NT2/D1 (cell line): Measurements from ENCODE around the gene RAB40A.

Experiments
- DNase-seq: peaks from one replicate; pipeline ENCODE4 v3.0.0-alpha.2; 2011; ENCODE audit warnings: low read depth, low spot score
- H3K27me3 ChIP-seq: 2 replicates; pipeline ENCODE4 v1.6.0; 2011; ENCODE audit warnings: mild to moderate bottlenecking; ENCODE audit not compliant: insufficient read length, insufficient read depth
- H3K36me3 ChIP-seq: 2 replicates; pipeline ENCODE4 v1.6.1; 2011; ENCODE audit warnings: mild to moderate bottlenecking, low read length, mixed read lengths; ENCODE audit not compliant: insufficient read depth, insufficient read length
- H3K4me1 ChIP-seq: 2 replicates; pipeline ENCODE4 v1.5.1; 2011; ENCODE audit not compliant: insufficient read depth, insufficient read length
- H3K4me3 ChIP-seq: 2 replicates; pipeline ENCODE4 v1.5.1; 2011; ENCODE audit warnings: low read depth; ENCODE audit not compliant: insufficient read length
- H3K9ac ChIP-seq: 2 replicates; pipeline ENCODE4 v1.6.0; 2011; ENCODE audit warnings: low read depth; ENCODE audit not compliant: insufficient read length
- H3K9me3 ChIP-seq: 2 replicates; pipeline ENCODE4 v1.5.1; 2011; ENCODE audit warnings: mild to moderate bottlenecking, low read length; ENCODE audit not compliant: insufficient read depth
- SUZ12 ChIP-seq: IDR thresholded peaks from 2 replicates; pipeline ENCODE4 v1.6.1; 2011; ENCODE audit not compliant: insufficient read length, insufficient read depth; ENCODE audit errors: extremely low read depth
- YY1 ChIP-seq: IDR thresholded peaks from 2 replicates; pipeline ENCODE4 v1.6.1; 2011; ENCODE audit not compliant: insufficient read length, insufficient read depth
- ZNF274 ChIP-seq: IDR thresholded peaks from 2 replicates; pipeline ENCODE4 v1.6.1; 2011; ENCODE audit warnings: mild to moderate bottlenecking, low read depth, low read length

Gene RAB40A

DNA sequence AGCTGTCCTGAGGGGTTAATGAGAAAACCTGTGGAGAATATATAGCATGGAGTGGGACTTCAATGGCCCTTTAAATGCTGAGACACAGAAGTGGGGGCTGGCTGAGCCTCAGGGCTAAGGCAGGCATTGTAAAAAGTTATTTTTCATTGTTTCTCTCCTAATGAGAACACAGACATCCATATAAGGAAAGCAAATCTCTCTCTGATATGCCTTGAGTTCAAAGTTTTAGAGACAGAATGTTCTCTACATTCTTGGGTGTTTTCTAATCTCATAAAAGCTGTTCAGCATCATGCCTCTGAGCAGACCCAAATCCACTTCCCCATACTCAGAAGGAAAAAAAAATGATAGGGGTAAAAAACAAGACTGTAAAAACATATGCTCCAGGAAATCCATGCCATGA is 16.8 kb upstream of the RAB40A start:
- no peaks in the 10 kb centered on the region for H3K36me3 ChIP-seq
- H3K4me3 ChIP-seq = no peak overlapping the region
- TF ChIP-seq ZNF274 = no peak
- no peak for TF ChIP-seq SUZ12
- TF ChIP-seq YY1 = no peak
- H3K4me1 ChIP-seq = no peaks in the 10 kb centered on the region
- H3K9me3 ChIP-seq = no peaks in the 10 kb centered on the region
- no peak overlapping the region for H3K9ac ChIP-seq
- H3K27me3 ChIP-seq = no peaks in the 10 kb centered on the region
- DNase-seq = no peak

- Histone ChIP-seq H3K9ac (no peak overlapping the region), H3K9me3 (no peaks in the 10 kb centered on the region), H3K27me3 (no peaks in the 10 kb centered on the region), H3K4me3 (no peak overlapping the region), H3K4me1 (no peaks in the 10 kb centered on the region), H3K36me3 (no peaks in the 10 kb centered on the region)
- DNase-seq = no peak
- no peak for TF ChIP-seq ZNF274
- no peak for TF ChIP-seq SUZ12
- TF ChIP-seq YY1 = no peak
Measured at GRCh38 chrX:103535206-103535605, 15.9 kb upstream of the RAB40A start.

DNA sequence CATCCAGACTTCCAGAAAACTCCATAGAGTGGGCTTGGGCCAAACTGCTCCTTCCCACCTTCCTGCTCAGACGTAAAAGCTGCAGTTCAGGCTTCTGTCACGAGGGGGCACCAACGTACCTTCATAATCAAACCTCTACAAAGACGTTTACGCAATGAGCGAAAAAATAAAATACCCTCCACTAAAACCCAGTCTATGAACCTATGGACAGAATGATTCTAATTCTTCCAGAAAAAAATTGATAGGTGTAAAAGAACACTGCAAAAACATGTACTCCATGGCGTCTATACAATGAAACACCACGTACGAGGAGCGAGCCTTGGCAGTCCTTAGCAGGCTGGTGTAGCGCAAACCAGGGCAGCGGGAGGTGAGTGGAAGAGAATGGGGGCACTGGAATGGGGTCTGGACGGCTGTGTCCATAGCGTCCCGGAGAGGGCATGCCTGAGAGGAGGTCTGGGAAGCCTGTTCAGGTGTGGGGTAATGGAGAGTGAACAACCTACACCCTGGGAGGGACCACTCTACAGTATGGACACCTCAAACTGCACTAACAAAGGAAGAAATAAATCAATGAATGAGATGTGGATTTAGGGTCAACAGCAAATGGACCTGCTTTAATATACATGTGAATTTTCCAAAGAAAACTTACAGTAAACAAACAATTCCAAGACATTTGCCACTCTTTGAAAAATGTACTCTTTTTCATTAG is 14.4 kb upstream of the RAB40A start:
- no peaks in the 10 kb centered on the region for H3K27me3 ChIP-seq
- H3K4me1 ChIP-seq = no peaks in the 10 kb centered on the region
- no peaks in the 10 kb centered on the region for H3K36me3 ChIP-seq
- peak; percentile 57 for DNase-seq
- H3K9ac ChIP-seq = peak overlapping the region; percentile 36
- no peak for TF ChIP-seq ZNF274
- TF ChIP-seq YY1 = no peak
- no peak for TF ChIP-seq SUZ12
- H3K9me3 ChIP-seq = no peaks in the 10 kb centered on the region
- H3K4me3 ChIP-seq = no peak overlapping the region

DNA sequence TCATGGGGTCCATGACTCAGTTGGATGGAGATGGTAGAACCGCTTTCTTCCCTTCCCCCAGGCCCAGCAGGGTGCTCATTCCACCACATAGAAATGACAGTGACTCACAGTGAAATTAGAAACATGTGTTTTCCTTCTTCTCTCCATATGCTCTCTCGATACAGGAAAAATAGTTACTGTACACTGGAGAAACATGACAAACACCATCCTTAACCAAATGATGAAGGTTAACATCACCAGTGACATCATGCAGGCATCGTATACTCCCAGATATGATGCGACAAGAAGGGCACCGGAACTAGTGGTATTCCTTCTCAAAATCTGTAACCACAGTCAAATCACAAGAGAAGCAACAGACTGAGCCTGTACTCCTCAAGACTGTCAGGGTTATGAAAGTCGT is 11.7 kb upstream of the RAB40A start:
- Histone ChIP-seq H3K4me1 (no peaks in the 10 kb centered on the region), H3K9me3 (no peaks in the 10 kb centered on the region), H3K9ac (no peak overlapping the region), H3K36me3 (no peaks in the 10 kb centered on the region), H3K4me3 (no peak overlapping the region), H3K27me3 (no peaks in the 10 kb centered on the region)
- DNase-seq = no peak
- no peak for TF ChIP-seq SUZ12
- TF ChIP-seq YY1 = no peak
- no peak for TF ChIP-seq ZNF274

GRCh38 chrX:103530545-103530944 is 11.3 kb upstream of the RAB40A start:
- no peaks in the 10 kb centered on the region for H3K36me3 ChIP-seq
- no peak overlapping the region for H3K4me3 ChIP-seq
- no peaks in the 10 kb centered on the region for H3K27me3 ChIP-seq
- no peak for DNase-seq
- TF ChIP-seq ZNF274 (no peak), YY1 (no peak), SUZ12 (no peak)
- H3K4me1 ChIP-seq = no peaks in the 10 kb centered on the region
- no peak overlapping the region for H3K9ac ChIP-seq
- H3K9me3 ChIP-seq = no peaks in the 10 kb centered on the region

GRCh38 chrX:103529550-103529949 is 10.3 kb upstream of the RAB40A start:
- TF ChIP-seq ZNF274 (no peak), SUZ12 (no peak), YY1 (no peak)
- H3K9me3 ChIP-seq = no peaks in the 10 kb centered on the region
- no peaks in the 10 kb centered on the region for H3K27me3 ChIP-seq
- no peak for DNase-seq
- H3K9ac ChIP-seq = no peak overlapping the region
- no peaks in the 10 kb centered on the region for H3K36me3 ChIP-seq
- no peak overlapping the region for H3K4me3 ChIP-seq
- no peaks in the 10 kb centered on the region for H3K4me1 ChIP-seq

DNA sequence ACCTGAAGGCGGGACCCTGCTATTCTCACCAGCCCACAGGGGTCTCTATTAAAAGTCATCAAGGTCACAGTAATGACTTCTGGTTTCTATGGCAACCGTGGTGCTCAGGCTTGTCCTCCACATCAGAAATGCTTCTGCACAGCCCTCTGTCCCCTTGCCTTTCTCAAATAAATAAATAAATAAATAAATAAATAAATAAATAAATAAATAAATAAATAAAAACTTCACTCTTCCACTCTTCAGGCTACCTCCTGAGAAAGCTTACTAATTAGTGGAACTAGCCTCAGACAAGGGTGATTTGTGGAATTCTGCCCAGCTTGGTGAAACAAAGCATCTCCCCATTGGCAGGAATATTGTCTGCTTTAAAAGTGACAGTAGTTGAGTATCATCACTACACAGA is 5.5 kb upstream of the RAB40A start:
- Histone ChIP-seq H3K4me3 (no peak overlapping the region), H3K9ac (no peak overlapping the region), H3K4me1 (no peaks in the 10 kb centered on the region), H3K9me3 (no peaks in the 10 kb centered on the region), H3K36me3 (no peaks in the 10 kb centered on the region), H3K27me3 (no peaks in the 10 kb centered on the region)
- TF ChIP-seq YY1 (no peak), ZNF274 (no peak), SUZ12 (no peak)
- no peak for DNase-seq
